AG20443 (cell line): ENCODE data around the gene MACIR.
A peak's percentile ranks its signal among the peaks of the same experiment; 100 is the strongest.
"Not testable (repeated sequence)": the region's sequence is repeated elsewhere in the genome, so short reads cannot be mapped to it uniquely, and the experiment has no call there.

Experiments
- DNase-seq: peaks from one replicate; pipeline ENCODE4 v3.0.0; 2012; ENCODE audit warnings: low spot score, mixed read lengths

MACIR gene

GRCh38 chr5:103258368-103258956 is at the start of gene MACIR:
MACIR (plus strand) TSS chr5:103258763; CDS start chr5:103275920, 17,157 bp downstream.
- DNase-seq = peak; percentile 98

GRCh38 chr5:103209065-103209464 is 49.5 kb upstream of the MACIR start:
- no peak for DNase-seq

GRCh38 chr5:103210952-103211351 is 47.6 kb upstream of the MACIR start:
- no peak for DNase-seq

GRCh38 chr5:103211576-103212561 is 46.7 kb upstream of the MACIR start:
- no peak for DNase-seq

GRCh38 chr5:103216137-103216536 is 42.4 kb upstream of the MACIR start:
- DNase-seq = no peak

- DNase-seq = no peak
Observed at GRCh38 chr5:103216697-103217096, 41.9 kb upstream of the MACIR start.

GRCh38 chr5:103217101-103217500 is 41.5 kb upstream of the MACIR start:
- DNase-seq = no peak

- peak; percentile 24 for DNase-seq
Observed at GRCh38 chr5:103218164-103218563, 40.4 kb upstream of the MACIR start.

GRCh38 chr5:103219074-103219473 is 39.5 kb upstream of the MACIR start:
- not testable (repeated sequence) for DNase-seq

GRCh38 chr5:103223031-103223955 is 35.3 kb upstream of the MACIR start:
- no peak for DNase-seq

- DNase-seq = peak; percentile 66
Observed at GRCh38 chr5:103224118-103224893, 34.3 kb upstream of the MACIR start.

- DNase-seq = no peak
Observed at GRCh38 chr5:103224894-103225246, 33.7 kb upstream of the MACIR start.

- DNase-seq = no peak
Observed at GRCh38 chr5:103228061-103228460, 30.5 kb upstream of the MACIR start.

- DNase-seq = no peak
Observed at GRCh38 chr5:103228588-103228987, 30.0 kb upstream of the MACIR start.

- DNase-seq = peak; percentile 47
Observed at GRCh38 chr5:103232393-103232999, 26.1 kb upstream of the MACIR start.

GRCh38 chr5:103234239-103234975 is 24.2 kb upstream of the MACIR start:
- DNase-seq = no peak

- no peak for DNase-seq
Observed at GRCh38 chr5:103235891-103236290, 22.7 kb upstream of the MACIR start.

- no peak for DNase-seq
Observed at GRCh38 chr5:103237778-103238177, 20.8 kb upstream of the MACIR start.

- DNase-seq = peak; percentile 6
Observed at GRCh38 chr5:103243665-103244064, 14.9 kb upstream of the MACIR start.

GRCh38 chr5:103244398-103244797 is 14.2 kb upstream of the MACIR start:
- no peak for DNase-seq
